Forelimb muscle (tissue), 1 donor: ENCODE data around the gene URM1. TPM values are rescaled to one million over a fixed set of nuclear protein-coding genes. Genes with fewer than 3 reads are reported as not detected.
"Not testable (repeated sequence)": the region's sequence is repeated elsewhere in the genome, so short reads cannot be mapped to it uniquely, and the experiment has no call there.

Experiments
- DNase-seq: peaks from one replicate; pipeline ENCODE4 v3.0.0-alpha.2; 2013; ENCODE audit warnings: low read depth
- polyA plus RNA-seq: library from polyadenylated mRNA; unstranded; fragments of 120-200 nt; gene quantifications from one replicate; pipeline ENCODE4 v1.2.1, GENCODE V29; 2013; ENCODE audit not compliant: insufficient read length

URM1 gene
- polyA plus RNA-seq = 60.7 TPM

DNA sequence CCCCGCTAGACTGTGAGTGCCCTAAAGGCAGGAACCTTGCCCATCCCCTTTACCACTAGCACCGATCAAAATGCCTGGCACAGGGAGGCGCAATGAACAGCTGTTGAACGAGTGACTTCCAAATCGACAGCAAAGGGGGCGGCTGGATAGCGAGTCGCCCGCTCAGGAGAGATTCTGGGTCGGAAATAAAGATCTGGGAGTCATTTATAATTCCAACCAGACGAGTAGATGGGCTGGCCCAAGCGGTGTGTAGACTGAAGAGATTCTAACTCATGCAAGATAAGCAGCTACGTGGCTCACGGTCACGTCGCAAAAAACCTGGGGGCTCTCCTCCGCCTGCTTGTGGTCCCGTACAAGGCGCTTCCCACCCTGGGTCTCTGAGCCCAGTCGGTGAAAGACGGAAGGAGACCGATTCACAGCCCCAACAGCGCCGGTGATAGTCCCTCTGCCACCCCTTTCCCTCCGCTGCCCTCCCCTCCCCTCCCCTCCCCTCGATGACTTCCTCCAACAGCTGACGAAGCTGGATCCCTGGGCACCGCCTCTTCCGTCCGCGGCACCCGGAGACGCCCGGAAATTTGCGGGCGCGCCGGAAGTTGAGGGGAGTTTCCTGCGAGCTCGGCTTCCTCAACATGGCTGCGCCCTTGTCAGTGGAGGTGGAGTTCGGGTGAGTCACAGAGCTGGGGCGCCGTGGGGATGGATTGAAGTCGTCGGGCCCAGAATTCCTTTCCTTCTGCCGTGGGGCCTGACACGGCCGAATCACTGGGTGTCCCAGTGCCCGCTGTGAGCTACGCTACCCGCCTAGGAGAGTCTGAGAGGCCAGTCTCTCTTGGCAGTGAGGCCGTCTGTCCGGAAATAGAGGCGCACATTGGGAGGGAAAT lies at the start of gene URM1:
TSS of gene URM1 (plus strand) at position 623 of the 878 bp plus-strand sequence. CDS start at position 630, 7 bp downstream.
- peak; percentile 89 for DNase-seq

DNA sequence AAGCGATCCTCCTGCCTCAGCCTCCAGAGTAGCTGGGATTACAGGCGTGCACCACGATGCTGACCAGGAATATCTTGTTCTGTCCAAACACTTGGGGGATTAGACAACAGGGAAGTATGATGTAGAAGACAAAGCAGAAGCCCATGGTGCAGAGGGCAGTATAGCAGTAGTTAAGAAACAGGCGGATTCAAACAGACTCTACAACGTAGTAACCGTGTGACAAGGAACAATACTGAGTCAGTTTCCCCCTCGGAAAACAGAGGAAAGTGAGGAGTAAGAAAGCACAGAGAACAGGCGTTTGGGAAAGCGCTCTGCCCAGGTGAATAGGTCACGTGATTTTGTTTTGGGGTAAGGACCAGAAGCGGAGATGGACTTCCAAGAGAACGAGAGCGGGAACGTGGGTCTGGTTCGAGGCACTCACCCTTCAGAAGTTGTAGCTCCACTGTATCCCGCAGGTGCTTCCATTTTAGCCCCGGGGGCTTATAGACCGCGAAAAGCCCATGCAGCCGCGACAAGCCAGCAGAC lies 49.2 kb upstream of the URM1 start:
- no peak for DNase-seq

DNA sequence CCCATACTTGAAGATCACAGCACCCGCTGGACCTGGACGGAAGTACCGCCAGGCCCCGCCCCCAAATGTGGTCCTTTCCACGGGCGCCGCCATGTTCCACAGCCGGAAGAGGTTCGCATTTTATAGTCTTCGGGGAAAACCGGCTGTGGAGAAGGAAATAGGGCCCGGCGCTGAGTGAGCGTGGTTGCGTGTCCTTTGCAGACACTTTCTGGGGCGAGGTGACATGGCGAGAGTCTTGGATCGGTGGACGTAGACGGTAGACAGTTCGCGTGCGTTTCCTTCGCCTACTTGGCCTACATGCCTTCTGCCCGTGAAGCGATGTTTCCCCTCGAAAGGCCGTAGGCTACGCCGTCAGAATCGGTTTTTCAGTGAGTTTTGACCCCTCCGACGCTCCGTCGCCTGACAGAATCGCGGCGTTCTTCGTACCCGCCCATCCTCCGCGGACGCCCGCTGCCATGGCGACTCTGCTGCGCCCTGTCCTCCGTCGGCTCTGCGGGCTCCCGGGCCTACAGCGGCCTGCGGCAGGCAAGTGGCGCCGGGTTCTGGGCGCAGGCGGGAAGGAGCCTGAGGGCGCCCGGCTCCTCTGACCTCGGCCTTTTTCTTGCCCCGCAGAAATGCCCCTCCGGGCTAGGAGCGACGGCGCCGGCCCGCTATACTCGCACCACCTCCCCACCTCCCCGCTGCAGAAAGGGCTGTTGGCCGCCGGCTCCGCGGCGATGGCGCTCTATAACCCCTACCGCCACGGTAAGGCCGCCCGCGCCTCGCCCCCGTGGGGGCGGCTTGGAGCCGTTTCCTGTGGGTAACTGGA lies 48.6 kb upstream of the URM1 start, which contains the start of the genes COQ4 and TRUB2:
TSS of gene COQ4 (plus strand) at position 436 of the 808 bp plus-strand sequence. CDS start at position 456, 20 bp downstream.
TSS of gene TRUB2 (minus strand) at position 44 of the 808 bp plus-strand sequence. CDS start at position 5, 39 bp downstream.
- peak; percentile 86 for DNase-seq

DNA sequence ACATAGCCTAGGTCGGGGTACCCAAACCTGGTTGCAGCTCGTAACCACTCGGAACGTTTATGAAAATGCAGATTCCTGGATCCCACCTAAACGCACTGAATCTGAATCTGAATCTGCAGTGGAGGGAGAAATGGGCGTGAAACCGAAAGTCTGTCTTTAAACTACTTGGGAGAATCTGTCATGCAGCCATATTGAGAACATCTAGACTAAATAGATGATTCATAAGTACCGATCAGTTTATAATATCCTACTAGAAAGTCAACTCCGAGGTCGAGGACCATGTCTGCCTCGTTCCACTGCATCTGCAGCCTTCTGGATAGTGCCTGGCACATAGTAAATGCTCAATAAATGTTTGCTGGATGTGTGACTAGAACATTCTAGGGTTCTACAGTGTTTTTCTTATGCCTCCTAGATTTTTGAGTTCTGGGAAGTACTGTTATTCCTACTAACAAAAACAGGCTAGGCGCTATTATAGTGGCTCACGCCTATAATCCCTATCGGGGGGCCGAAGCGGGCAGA lies 47.9 kb upstream of the URM1 start:
- DNase-seq = no peak

DNA sequence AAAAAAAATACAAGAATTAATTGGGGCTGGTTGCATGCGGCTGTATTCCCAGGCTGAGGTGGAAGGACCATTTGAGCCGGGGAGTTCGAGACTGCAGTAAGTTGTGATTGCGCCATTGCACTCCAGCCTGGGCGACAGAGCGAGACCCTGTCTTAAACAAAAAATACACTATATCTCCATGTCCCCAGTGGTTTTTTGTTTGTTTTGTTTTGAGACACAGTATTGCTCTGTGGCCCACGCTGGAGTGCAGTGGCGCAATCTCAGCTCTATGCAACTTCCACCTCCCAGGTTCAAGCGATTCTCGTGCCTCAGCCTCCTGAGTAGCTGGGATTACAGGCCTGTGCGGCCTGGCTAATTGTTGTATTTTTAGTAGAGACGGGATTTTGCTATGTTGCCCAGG lies 47.4 kb upstream of the URM1 start:
- DNase-seq = no peak

DNA sequence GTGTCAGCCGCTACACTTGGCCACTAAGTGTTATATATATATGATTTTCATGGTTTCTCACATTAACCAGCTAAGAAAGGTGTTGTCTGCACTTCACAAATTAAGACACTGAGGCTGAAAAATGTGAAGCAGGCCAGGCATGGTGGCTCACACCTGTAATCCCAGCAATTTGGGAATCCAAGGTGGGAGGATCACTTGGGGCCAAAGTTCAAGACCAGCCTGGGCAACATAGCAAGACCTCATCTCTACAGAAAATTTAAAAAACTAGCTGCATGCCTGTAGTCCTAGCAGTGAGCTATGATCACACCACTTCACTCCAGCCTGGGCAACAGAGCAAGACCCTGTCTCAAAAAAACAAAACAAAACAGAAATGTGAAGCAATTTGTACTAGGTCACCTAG lies 46.8 kb upstream of the URM1 start:
- DNase-seq = no peak

DNA sequence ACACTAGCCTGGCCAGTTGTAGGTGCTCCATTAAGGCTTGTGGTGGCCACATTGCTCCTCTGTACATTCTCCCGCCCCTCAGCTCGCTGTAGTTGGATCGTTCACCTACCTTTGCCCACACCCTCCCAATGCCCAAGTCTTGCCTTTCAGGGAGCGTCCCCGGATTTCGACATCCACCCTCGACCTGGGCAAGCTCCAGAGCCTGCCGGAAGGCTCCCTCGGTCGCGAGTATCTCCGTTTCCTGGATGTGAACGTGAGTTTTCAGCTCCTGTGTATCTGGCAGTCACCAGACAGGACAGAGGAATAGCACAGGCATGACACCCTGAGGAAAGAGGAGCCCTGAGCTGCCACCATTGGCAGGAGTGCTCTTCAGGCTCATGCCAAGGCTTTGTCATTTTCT lies 45.5 kb upstream of the URM1 start:
- no peak for DNase-seq

DNA sequence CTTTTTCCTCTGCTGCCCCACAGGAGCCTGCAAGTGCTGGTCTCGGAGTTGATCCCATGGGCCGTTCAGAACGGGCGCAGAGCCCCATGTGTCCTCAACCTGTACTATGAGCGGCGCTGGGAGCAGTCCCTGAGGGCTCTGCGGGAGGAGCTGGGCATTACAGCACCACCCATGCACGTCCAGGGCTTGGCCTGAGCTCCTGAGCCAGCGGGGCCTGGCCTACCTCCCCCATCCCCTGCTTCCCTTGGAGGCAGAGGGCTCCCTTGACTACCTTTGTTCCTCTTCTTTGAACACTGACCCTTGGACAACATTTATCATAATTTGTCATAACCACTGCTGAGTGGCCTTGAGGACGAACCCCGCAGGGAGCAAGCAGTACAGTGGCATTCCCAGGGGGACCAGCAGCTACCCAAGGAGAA lies 37.7 kb upstream of the URM1 start:
- no peak for DNase-seq

DNA sequence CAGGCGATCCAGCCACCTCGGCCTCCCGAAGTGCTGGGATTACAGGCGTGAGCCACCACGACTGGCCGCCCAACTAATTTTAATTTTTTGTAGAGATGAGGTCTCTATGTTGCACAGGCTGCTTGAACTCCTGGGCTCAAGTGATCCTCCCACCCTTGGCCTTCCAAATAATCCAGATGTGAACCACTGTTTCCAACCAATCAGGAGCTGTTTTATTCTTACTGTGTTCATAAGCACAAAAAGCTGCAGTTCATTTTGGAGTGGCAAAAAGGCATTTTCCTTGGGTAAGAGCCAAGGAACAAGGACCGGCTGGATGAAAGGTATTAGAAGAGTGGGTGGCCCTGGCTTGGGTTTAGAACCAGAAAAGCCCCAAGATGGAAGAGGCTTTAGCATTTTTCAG lies 36.0 kb upstream of the URM1 start:
- DNase-seq = no peak

DNA sequence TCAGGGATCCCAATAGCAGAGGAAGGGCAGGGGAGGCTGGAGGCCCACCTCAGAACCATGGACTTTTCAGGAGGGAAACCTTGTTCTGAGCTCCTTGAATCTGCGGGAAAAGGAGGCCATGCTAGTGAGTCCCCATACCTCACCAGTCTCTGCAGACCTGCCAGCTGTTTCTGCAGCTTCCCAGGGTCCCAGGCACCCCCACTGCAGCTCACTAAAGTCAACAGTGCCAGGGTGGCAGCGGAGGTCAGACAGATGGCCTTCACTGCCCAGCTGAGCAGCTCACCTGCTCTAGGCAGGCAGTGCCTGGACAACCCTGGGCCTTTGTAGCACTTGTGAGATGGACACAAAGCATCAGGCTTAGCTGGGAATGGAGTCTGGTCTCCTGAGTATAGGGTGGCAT lies 35.3 kb upstream of the URM1 start:
- DNase-seq = no peak

DNA sequence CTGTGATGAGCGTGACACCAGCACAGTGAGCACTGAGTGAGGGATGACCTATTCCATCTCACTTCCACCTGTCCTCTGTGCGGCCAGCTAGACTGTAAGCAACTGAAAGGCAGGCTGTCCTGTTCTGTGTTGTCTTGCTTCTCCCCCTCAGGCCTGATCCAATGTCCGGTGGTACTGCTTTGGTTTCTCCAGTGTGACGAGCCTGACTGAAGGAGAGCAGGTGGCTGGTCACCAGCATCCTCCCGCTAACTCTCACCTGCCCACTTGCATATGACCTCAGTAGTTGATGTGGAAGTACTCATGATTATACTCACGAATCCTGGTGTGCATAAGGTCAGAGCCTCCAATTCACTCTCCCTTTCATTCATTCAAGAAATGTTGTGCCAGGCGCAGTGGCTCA lies 33.2 kb upstream of the URM1 start:
- no peak for DNase-seq

DNA sequence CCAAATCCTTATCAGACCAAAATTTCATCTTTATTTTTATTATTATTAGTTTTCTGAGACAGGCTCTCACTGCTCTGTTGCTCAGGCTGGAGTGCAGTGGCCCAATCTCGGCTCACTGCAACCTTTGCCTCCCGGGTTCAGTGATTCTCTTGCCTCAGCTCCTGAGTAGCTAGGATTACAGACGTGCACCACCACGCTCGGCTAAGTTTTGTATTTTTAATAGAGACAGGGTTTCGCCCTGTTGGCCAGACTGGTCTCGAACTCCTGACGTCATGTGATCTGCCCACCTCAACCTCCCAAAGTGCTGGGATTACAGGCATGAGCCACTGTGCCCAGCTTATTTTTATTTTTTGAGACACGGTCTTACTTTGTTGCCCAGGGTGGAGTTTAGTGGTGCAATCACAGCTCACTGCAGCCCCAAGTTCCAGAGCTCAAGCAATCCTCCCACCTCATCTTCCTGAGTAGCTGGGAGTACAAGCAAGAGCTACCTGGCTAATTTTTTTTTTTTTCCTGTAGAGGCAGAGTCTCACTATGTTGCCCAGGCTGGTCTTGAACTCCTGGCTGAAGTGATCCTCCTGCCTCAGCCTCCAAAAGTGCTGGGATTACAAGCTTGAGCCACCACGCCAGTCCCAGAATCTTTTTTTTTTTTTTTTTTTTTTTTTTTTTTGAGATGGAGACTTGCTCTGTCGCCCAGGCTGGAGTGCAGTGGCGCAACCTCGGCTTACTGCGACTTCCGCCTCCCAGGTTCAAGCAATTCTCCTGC lies 32.1 kb upstream of the URM1 start:
- not testable (repeated sequence) for DNase-seq

DNA sequence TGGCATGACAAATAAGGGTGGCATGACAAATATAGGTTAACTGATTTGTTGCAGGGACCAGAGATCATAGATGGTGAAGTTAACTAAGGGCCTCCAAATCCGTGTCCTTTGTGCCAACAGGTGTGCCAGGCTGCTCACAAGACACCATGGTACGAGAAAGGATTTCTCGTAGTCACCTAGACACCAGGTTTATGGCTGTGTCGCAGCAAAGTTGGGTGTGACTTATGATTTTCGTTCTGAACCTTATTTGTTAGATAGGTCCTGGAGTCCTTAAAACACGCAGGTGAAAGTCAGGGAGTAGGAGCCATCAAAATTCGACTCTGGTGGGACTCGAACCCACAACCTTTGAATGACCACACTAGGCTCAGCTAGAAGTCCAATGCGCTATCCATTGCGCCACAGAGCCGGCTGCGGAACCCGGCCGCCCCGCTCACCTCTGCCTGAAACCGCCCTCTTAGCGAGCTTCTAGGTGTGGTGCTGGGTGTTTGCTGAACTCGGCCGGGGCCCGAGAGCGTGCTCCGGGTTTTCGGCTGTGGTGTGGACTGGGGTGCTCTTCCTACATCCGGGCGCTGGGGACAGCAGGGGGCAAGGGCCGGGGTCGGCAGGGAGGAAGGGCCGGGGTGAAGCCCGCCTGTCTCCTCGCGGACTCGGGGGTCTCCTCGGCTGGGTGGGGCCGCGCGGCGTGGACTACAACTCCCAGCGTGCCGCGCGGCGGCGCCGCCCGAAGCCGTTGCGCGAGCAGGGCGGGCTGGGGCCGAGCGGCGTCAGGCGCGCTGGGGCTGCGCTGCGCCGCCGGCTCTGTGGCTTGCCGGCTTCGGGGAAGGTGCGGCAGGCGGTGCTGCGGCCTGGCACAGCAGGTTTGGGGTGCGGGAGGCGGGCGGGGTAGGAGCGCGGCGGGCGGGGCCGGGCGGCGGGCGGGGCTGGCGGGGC lies 31.1 kb upstream of the URM1 start, which contains the start of gene SLC27A4:
TSS of gene SLC27A4 (plus strand) at position 767 of the 930 bp plus-strand sequence. CDS start 2,606 bp downstream, outside the sequence.
- DNase-seq = peak; percentile 47

DNA sequence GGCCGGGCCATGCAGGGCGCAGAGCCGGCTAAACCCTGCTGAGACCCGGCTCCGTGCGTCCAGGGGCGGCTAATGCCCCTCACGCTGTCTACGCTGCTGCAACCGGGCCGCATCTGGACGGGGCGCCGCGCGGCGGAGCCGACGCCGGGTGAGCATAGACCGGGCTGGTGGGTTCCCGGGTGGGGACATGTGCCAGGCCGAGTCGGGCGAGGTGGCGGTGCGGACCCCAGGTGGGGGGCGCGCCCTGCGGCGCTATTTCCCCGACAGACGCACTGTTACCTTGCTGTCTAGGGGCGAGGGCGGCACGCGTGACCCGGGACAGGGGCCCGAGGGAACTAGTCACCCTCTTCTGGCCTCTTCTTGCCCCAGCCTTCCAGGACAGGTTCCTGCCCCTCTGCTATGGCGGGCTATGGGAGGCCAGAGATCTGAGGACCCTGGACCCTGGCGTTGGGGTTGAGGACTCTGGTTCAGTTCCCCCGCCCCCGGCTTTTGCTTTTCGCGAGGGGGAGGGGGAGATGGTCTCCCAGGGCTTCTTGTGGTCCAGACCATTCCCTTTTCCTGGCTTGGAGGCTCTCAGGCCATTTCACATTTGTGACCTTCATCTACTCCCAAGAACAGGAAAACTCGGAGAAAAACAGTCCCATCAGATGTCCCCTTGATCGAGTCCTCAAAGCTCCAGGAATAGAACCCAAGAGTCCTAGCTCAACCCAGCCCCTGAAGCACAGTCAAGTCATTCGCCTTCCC lies 30.3 kb upstream of the URM1 start:
- no peak for DNase-seq

DNA sequence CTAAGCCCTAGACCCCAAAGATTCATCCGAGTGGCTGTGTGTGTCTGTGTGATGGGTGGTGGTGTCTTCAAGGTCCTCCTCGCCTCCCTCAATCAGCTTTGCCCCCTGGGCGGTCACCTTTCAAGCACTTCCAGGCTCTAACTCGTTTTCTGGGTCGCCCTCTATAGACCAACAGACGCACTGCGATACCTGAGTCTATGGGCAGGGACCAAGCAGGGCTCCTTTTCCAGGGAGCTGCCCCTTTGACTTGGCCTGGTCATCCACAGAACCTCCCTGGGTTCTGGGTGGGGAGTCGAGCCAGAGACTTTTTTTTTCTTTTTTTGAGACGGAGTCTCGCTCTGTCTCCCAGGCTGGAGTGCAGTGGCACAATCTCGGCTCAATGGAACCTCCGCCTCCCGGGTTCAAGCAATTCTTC lies 29.7 kb upstream of the URM1 start:
- DNase-seq = no peak

DNA sequence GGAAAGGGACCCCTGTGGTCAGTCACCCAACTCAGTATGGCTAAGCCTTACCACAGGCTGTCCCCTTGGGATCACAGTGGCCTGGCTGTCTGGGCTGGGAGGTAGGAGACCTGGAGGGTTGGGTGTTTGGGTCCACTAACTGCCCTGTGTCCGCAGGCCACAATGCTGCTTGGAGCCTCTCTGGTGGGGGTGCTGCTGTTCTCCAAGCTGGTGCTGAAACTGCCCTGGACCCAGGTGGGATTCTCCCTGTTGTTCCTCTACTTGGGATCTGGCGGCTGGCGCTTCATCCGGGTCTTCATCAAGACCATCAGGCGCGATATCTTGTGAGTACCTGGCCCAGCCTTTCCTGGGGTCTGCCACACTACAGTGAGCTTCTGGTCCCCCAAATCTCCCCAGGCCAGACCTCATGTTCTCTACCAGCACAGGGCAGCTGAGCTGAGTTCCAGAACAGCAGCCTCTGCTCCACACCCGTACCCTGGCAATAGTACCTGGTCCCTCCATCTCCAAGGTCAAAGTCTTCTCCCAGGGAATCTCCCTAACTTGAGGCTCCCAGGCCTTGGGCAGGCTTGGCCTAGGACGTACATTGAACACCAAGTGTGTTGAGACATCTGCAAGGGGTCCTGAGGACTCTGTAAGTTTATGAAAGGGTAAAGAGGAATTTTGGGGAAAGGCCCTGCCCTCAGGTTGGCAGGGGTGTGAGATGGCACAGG lies 28.0 kb upstream of the URM1 start:
- no peak for DNase-seq

DNA sequence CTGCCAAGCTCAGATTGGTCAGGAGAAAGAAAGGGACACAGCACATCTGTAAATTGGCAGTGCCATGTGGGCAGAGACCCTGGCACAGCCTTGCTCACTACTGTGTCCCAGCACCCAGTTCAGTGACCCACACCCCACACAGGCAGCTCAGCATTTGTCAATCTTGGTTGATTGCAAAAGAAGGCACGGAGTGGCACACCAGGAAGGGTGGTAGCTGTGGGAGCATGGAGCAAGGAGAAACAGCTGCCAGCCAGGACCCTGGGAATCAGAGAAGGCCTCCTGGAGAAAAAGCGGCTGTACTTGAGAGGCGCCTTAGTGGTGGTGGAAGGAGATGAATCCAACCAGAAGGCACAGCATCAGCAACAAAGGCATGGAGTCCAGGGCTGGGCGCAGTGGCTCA lies 27.3 kb upstream of the URM1 start:
- DNase-seq = no peak

DNA sequence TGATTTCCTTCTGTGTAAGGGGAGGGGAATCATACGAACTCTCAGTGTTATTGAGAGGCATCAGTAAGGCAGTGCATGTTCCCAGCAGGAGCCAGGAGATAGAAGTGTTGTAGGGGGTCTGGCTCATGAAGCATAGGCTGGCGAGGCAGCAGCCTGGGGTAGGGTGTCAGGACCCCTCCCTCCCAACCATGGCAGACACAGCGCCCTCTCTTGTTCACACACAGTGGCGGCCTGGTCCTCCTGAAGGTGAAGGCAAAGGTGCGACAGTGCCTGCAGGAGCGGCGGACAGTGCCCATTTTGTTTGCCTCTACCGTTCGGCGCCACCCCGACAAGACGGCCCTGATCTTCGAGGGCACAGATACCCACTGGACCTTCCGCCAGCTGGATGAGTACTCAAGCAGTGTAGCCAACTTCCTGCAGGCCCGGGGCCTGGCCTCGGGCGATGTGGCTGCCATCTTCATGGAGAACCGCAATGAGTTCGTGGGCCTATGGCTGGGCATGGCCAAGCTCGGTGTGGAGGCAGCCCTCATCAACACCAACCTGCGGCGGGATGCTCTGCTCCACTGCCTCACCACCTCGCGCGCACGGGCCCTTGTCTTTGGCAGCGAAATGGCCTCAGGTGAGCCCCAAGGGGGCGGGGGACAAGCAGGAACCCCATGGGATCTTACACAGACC lies 26.1 kb upstream of the URM1 start:
- DNase-seq = no peak
